GM23338 (cell line): ENCODE results near the gene ATXN2. TPM values are rescaled to one million over a fixed set of nuclear protein-coding genes. Genes with fewer than 3 reads are reported as not detected.

Experiments used
- ATAC-seq: fragments of 200-7000 bp; cut with Tn5 transposase; 3 replicates; pipeline ENCODE4 v1.9.1; 2020
- DNase-seq: peaks from one replicate; pipeline ENCODE4 v3.0.0-alpha.2; 2015; ENCODE audit warnings: low spot score
- H2AFZ ChIP-seq: fragments of 200-600 bp; sonication (generic); 2 replicates; pipeline ENCODE4 v1.8.0; 2016; ENCODE audit warnings: antibody characterized with exemption, mild to moderate bottlenecking, moderate library complexity
- H3F3A ChIP-seq: fragments of 200-600 bp; sonication (generic); replicated peaks from 2 replicates; pipeline ENCODE4 v1.8.0; 2017; ENCODE audit warnings: antibody characterized with exemption, mixed run types, low read depth
- H3K27ac ChIP-seq: fragments of 200-600 bp; sonication (generic); 2 replicates; pipeline ENCODE4 v1.6.1; 2016; ENCODE audit warnings: low read depth
- H3K27me3 ChIP-seq: fragments of 200-600 bp; sonication (generic); 2 replicates; pipeline ENCODE4 v1.8.0; 2016; ENCODE audit warnings: mild to moderate bottlenecking, mixed run types, moderate library complexity; ENCODE audit not compliant: insufficient read depth
- H3K36me3 ChIP-seq: fragments of 200-600 bp; sonication (generic); 2 replicates; pipeline ENCODE4 v1.8.0; 2016; ENCODE audit warnings: mild to moderate bottlenecking; ENCODE audit not compliant: insufficient read depth
- H3K4me1 ChIP-seq: fragments of 200-600 bp; sonication (generic); 2 replicates; pipeline ENCODE4 v1.8.0; 2016; ENCODE audit warnings: mild to moderate bottlenecking, moderate library complexity; ENCODE audit not compliant: insufficient read depth
- H3K4me2 ChIP-seq: fragments of 200-600 bp; sonication (generic); 2 replicates; pipeline ENCODE4 v1.7.1; 2017; ENCODE audit warnings: mixed run types
- H3K4me3 ChIP-seq: fragments of 200-600 bp; sonication (generic); 2 replicates; pipeline ENCODE4 v1.6.1; 2016; ENCODE audit warnings: mixed run types
- H3K79me2 ChIP-seq: fragments of 200-600 bp; sonication (generic); replicated peaks from 2 replicates; pipeline ENCODE4 v1.8.0; 2017; ENCODE audit warnings: mild to moderate bottlenecking; ENCODE audit not compliant: insufficient read depth
- H3K9me2 ChIP-seq: fragments of 200-600 bp; sonication (generic); 2 replicates; pipeline ENCODE4 v1.8.0; 2017; ENCODE audit not compliant: insufficient read depth
- H4K20me1 ChIP-seq: fragments of 200-600 bp; sonication (generic); replicated peaks from 2 replicates; pipeline ENCODE4 v1.8.0; 2017; ENCODE audit warnings: mild to moderate bottlenecking; ENCODE audit not compliant: insufficient read depth
- H3K27ac Mint-ChIP-seq: 2 replicates; pipeline ENCODE4 v1.8.0; 2020; ENCODE audit warnings: inconsistent platforms, mild to moderate bottlenecking, moderate library complexity, mixed read lengths
- H3K27me3 Mint-ChIP-seq: 3 replicates; pipeline ENCODE4 v1.8.0; 2022; ENCODE audit warnings: low read depth, mild to moderate bottlenecking, moderate library complexity, mixed read lengths, inconsistent platforms; ENCODE audit not compliant: insufficient read depth, poor library complexity
- H3K36me3 Mint-ChIP-seq: 3 replicates; pipeline ENCODE4 v1.8.0; 2021; ENCODE audit warnings: low read depth, mild to moderate bottlenecking, inconsistent platforms, moderate library complexity, mixed read lengths
- H3K4me1 Mint-ChIP-seq: 3 replicates; pipeline ENCODE4 v1.8.0; 2020; ENCODE audit warnings: mild to moderate bottlenecking, inconsistent platforms, mixed read lengths
- H3K4me3 Mint-ChIP-seq: 3 replicates; pipeline ENCODE4 v1.8.0; 2021; ENCODE audit warnings: moderate library complexity, mild to moderate bottlenecking, inconsistent platforms, mixed read lengths
- H3K9me3 Mint-ChIP-seq: 3 replicates; pipeline ENCODE4 v1.8.0; 2020; ENCODE audit warnings: moderate library complexity, mild to moderate bottlenecking, inconsistent platforms, mixed read lengths
- CREB1 ChIP-seq: fragments of 250-450 bp; sonication (Bioruptor Pico); IDR thresholded peaks from 2 replicates; pipeline ENCODE4 v1.5.0; 2020; ENCODE audit warnings: low read depth, mild to moderate bottlenecking, moderate library complexity
- ETS1 ChIP-seq: IDR thresholded peaks from 2 replicates; pipeline ENCODE4 v1.6.1; 2016; ENCODE audit warnings: antibody characterized with exemption
- NANOG ChIP-seq: IDR thresholded peaks from 2 replicates; pipeline ENCODE4 v1.6.1; 2016; ENCODE audit warnings: antibody characterized with exemption, borderline replicate concordance
- POLR2AphosphoS5 ChIP-seq: IDR thresholded peaks from 2 replicates; pipeline ENCODE4 v1.6.1; 2016; ENCODE audit warnings: antibody characterized with exemption, low read depth
- REST ChIP-seq: IDR thresholded peaks from one replicate; pipeline ENCODE4 v1.6.1; 2018; ENCODE audit warnings: antibody characterized with exemption; ENCODE audit not compliant: unreplicated experiment
- STAT1 ChIP-seq: IDR thresholded peaks from one replicate; pipeline ENCODE4 v1.6.1; 2016; ENCODE audit warnings: antibody characterized with exemption; ENCODE audit not compliant: unreplicated experiment
- ZNF331 ChIP-seq: fragments of 250-450 bp; sonication (Bioruptor Pico); IDR thresholded peaks from 2 replicates; pipeline ENCODE4 v1.5.0; 2020; ENCODE audit warnings: low read depth, mild to moderate bottlenecking, moderate library complexity
- ZNF462 ChIP-seq: fragments of 250-450 bp; sonication (Bioruptor Pico); IDR thresholded peaks from 2 replicates; pipeline ENCODE4 v1.5.0; 2020; ENCODE audit warnings: mild to moderate bottlenecking, moderate library complexity
- polyA plus RNA-seq: library from polyadenylated mRNA; unstranded; fragments of >200 nt; fragmentation: Nextera tagmentation; extraction: Ambion mirVana; gene quantifications from 2 replicates; pipeline ENCODE4 v1.2.1, GENCODE V29; 2016
- total RNA-seq: library from RNA; depleted of rRNA; stranded (reverse); fragments of >200 nt; shearing (Covaris generic); gene quantifications from 2 replicates; pipeline ENCODE4 v1.2.3, GENCODE V29; 2014

Gene ATXN2
- total and polyA plus RNA-seq, 2 experiments from 2014 or later: 44.8 to 59.5 TPM

- TF ChIP-seq REST (no peak), STAT1 (no peak), CREB1 (no peak)
Measured at GRCh38 chr12:111444925-111445725, 154.0 kb downstream of the ATXN2 start (continued).

- ATAC-seq: no peak
- Histone ChIP-seq H3K9me2 (no peaks in the 10 kb centered on the region), H3K36me3 (peaks cover 15% of the 10 kb centered on the region; the same call in 1 of the 2 replicates), H3K27ac (peak overlapping the region; percentile 84; the same call in 1 of the 2 replicates), H3K27me3 (no peaks in the 10 kb centered on the region), H3K79me2 (peaks cover 40% of the 10 kb centered on the region), H3F3A (peaks cover 30% of the 10 kb centered on the region), H4K20me1 (peaks cover 25% of the 10 kb centered on the region), H2AFZ (no peak overlapping the region), H3K4me2 (no peak overlapping the region), H3K4me3 (no peak overlapping the region), H3K4me1 (peaks cover 7% of the 10 kb centered on the region)
- no peak for TF ChIP-seq NANOG
- no peak for TF ChIP-seq ZNF462 (CRISPR knock-in tag)
- no peak for TF ChIP-seq STAT1
- no peak for TF ChIP-seq ZNF331 (CRISPR knock-in tag)
- TF ChIP-seq ETS1: no peak
- TF ChIP-seq POLR2AphosphoS5: no peak
- peaks cover 36% of the 10 kb centered on the region for H3K4me1 Mint-ChIP-seq
- DNase-seq: no peak
- H3K36me3 Mint-ChIP-seq: peaks cover 49% of the 10 kb centered on the region
- H3K27me3 Mint-ChIP-seq: peaks cover 35% of the 10 kb centered on the region
- peak overlapping the region; percentile 84 for H3K27ac Mint-ChIP-seq
- no peak overlapping the region for H3K4me3 Mint-ChIP-seq
- no peaks in the 10 kb centered on the region; the same call in 2 of the 3 replicates for H3K9me3 Mint-ChIP-seq
Measured at GRCh38 chr12:111444314-111444924, 154.7 kb downstream of the ATXN2 start.
